Right atrium auricular region (tissue), 2 donors: ENCODE results near the gene TOX2. TPM values are rescaled to one million over a fixed set of nuclear protein-coding genes. Genes with fewer than 3 reads are reported as not detected.

Experiments
- DNase-seq: peaks from one replicate; pipeline ENCODE4 v3.0.0-alpha.2; 2019; ENCODE audit warnings: low spot score
- H3K27ac ChIP-seq, 2 donors: fragments of 200-600 bp; sonication (generic); 1 replicate in 1 of 2; 2 replicates in 1 of 2; pipeline ENCODE4 v1.5.1; 2016 to 2019
- H3K27me3 ChIP-seq, 2 donors: fragments of 200-600 bp; sonication (generic); one replicate each; pipeline versions ENCODE4 v1.5.1 to v1.6.0; 2017 to 2019
- H3K36me3 ChIP-seq: fragments of 200-600 bp; sonication (generic); one replicate; pipeline ENCODE4 v1.5.1; 2016
- H3K4me1 ChIP-seq, 2 donors: fragments of 200-600 bp; sonication (generic); one replicate each; pipeline versions ENCODE4 v1.5.1 to v1.6.0; 2017 to 2019
- H3K4me3 ChIP-seq, 2 donors: fragments of 200-600 bp; sonication (generic); 1 replicate in 1 of 2; 2 replicates in 1 of 2; pipeline ENCODE4 v1.5.1; 2017 to 2019; ENCODE audit warnings: mild to moderate bottlenecking in 1 of 2, moderate library complexity in 1 of 2
- H3K9me3 ChIP-seq, 2 donors: fragments of 200-600 bp; sonication (generic); one replicate each; pipeline ENCODE4 v1.5.1; 2019
- CTCF ChIP-seq, 2 donors: fragments of 200-600 bp; sonication (generic); IDR thresholded peaks; one replicate each; pipeline ENCODE4 v1.5.1; 2019; ENCODE audit warnings: antibody characterized with exemption in 2 of 2
- total RNA-seq, 2 donors: library from RNA; depleted of rRNA; stranded (reverse); fragments of >200 nt; gene quantifications; one replicate each; pipeline ENCODE4 v1.1.0, GENCODE V29; 2016

TOX2 gene
- total RNA-seq, 2 donors from 2014 or later: 0.30 to 0.63 TPM

GRCh38 chr20:44117296-44118184, 202.9 kb downstream of the TOX2 start:
- no peaks in the 10 kb centered on the region for H3K9me3 ChIP-seq
- no peak overlapping the region for H3K4me3 ChIP-seq
- no peak for DNase-seq
- H3K4me1 ChIP-seq: peaks cover 0 to 41% of the 10 kb centered on the region in 2 donors
- no peak for TF ChIP-seq CTCF (IDR thresholded peaks at IDR 0.05)
- peak overlapping the region; percentile 31 to 45 for H3K27ac ChIP-seq
- peaks cover 28% of the 10 kb centered on the region for H3K36me3 ChIP-seq
- H3K27me3 ChIP-seq: no peaks in the 10 kb centered on the region

DNA sequence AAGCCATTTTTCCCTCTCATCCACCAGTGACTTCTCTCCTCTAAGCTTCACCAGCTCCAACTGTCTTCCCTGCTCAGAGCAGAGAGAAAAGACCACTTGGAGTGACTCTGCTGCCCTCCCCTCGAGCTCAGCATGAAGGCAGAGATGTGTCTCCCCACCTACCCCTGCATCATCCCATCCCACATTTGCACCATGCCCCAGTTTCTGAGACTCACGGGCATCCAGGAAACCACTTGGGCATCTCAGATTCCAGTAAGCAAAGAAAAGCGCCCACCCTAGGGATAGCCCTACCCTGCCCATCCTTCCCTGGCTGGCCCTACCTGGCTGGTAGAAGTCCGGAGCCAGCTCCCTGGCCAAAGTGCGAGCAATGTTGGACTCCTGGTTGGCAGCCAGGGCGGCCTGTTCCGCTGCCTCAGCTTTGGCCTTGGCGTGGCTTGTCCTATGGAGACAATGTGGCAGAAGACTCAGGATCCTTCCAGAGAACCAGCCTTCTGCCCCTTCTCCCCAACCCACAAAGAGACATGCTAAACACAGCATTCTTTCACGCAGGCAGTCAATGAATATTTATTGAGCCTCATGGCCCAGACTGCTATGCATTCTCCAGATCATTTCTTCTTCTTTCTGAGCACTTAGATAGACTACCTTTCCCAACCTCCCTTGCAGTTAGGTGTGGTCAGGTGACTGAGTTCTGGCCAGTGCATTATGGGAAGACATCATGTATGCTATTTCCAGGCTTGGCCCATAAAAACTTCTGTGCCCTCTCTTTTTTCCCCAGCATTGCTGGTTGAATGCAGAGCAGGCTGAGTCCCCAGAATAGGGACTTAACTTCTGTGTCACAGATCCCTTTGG, 203.8 kb downstream of the TOX2 start:
- TF ChIP-seq CTCF (IDR thresholded peaks at IDR 0.05): no peak
- Histone ChIP-seq H3K27ac (peak overlapping the region in 1 of 2 donors; percentile 31), H3K4me3 (no peak overlapping the region), H3K27me3 (no peaks in the 10 kb centered on the region), H3K4me1 (peaks cover 0 to 48% of the 10 kb centered on the region in 2 donors), H3K9me3 (no peaks in the 10 kb centered on the region), H3K36me3 (peaks cover 23% of the 10 kb centered on the region)
- DNase-seq: no peak

Other genes with a start within 250 kb of the TOX2 start
- gene MYBL2, start 247.7 kb upstream of the TOX2 start, total RNA-seq: not detected
- gene GTSF1L, start 187.8 kb upstream of the TOX2 start, total RNA-seq: not detected